HEK293T (cell line): ENCODE measurements around the gene ARPC1B.

Experiments used
- ARNT ChIP-seq: fragments of 450-650 bp; IDR thresholded peaks from 2 replicates; pipeline ENCODE4 v1.6.1; 2017; ENCODE audit warnings: mild to moderate bottlenecking
- FOXK2 ChIP-seq: fragments of 450-650 bp; IDR thresholded peaks from 2 replicates; pipeline ENCODE4 v1.6.1; 2016; ENCODE audit warnings: mild to moderate bottlenecking
- FOXM1 ChIP-seq: fragments of 450-650 bp; IDR thresholded peaks from 2 replicates; pipeline ENCODE4 v1.6.1; 2017; ENCODE audit warnings: mild to moderate bottlenecking, borderline replicate concordance
- HDGF ChIP-seq: fragments of 450-650 bp; IDR thresholded peaks from 2 replicates; pipeline ENCODE4 v1.6.1; 2017; ENCODE audit warnings: antibody characterized with exemption, borderline replicate concordance
- SP1 ChIP-seq: fragments of 450-650 bp; IDR thresholded peaks from 2 replicates; pipeline ENCODE4 v1.6.1; 2017
- SUZ12 ChIP-seq: fragments of 450-650 bp; IDR thresholded peaks from 2 replicates; pipeline ENCODE4 v1.6.1; 2016; ENCODE audit warnings: mild to moderate bottlenecking
- TARDBP ChIP-seq: fragments of 450-650 bp; IDR thresholded peaks from 2 replicates; pipeline ENCODE4 v1.6.1; 2016
- ZNF384 ChIP-seq: fragments of 450-650 bp; IDR thresholded peaks from 2 replicates; pipeline ENCODE4 v1.6.1; 2016

DNA sequence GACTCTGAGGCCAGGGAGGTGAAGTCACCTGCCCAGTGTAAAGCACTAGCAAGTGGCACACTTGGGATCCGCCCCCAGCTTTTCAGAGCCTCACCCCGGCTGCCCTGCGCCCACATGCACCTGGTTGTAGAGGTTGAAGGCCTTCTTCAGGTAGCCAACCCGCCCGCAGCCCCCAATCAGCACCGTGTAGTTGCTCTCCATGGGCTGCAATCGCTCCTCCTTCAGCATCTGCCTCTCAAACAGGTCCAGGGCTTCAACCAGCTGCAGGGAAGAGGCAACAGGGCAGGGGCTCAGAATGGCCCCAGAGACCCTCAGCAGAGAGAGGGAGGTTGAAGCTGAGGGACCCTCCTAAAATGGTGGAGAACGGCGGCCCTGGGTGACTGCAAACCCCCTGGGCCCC is 58.6 kb downstream of the ARPC1B start:
- TF ChIP-seq SP1 (no peak), SUZ12 (no peak), FOXK2 (no peak), ZNF384 (no peak), FOXM1 (no peak), TARDBP (no peak), ARNT (no peak), HDGF (no peak)
